Psoas muscle (tissue), 8 donors: ENCODE results near the gene DBF4B. TPM values are rescaled to one million over a fixed set of nuclear protein-coding genes. Genes with fewer than 3 reads are reported as not detected.
A peak's percentile ranks its signal among the peaks of the same experiment; 100 is the strongest.

Experiments used
- ATAC-seq, 4 donors: fragments of 200-7000 bp; cut with Tn5 transposase; one replicate each; pipeline ENCODE4 v1.9.1; 2020; ENCODE audit warnings: moderate library complexity in 3 of 4, mild to moderate bottlenecking in 2 of 4
- DNase-seq, 2 donors: peaks; one replicate each; pipeline ENCODE4 v3.0.0-alpha.2; 2020
- H3K27ac ChIP-seq: fragments of 200-600 bp; one replicate; pipeline ENCODE4 v1.8.0; 2022
- H3K27me3 ChIP-seq, 3 donors: fragments of 200-600 bp in 1 of 3; one replicate each; pipeline versions ENCODE4 v1.6.1 to v1.8.0; 2013 to 2022; ENCODE audit warnings: low read length in 2 of 3, mild to moderate bottlenecking in 2 of 3, moderate library complexity in 1 of 3; ENCODE audit not compliant: insufficient read depth in 3 of 3
- H3K36me3 ChIP-seq, 2 donors: fragments of 200-600 bp in 1 of 2; one replicate each; pipeline versions ENCODE4 v1.6.1 to v1.8.0; 2013 to 2022; ENCODE audit warnings: low read depth in 1 of 2, mild to moderate bottlenecking in 1 of 2, moderate library complexity in 1 of 2; ENCODE audit not compliant: insufficient read depth in 1 of 2
- H3K4me1 ChIP-seq: fragments of 200-600 bp; one replicate; pipeline ENCODE4 v1.8.0; 2022
- H3K4me3 ChIP-seq: fragments of 200-600 bp; one replicate; pipeline ENCODE4 v1.8.0; 2022; ENCODE audit warnings: mild to moderate bottlenecking
- H3K9me3 ChIP-seq: fragments of 200-600 bp; one replicate; pipeline ENCODE4 v1.8.0; 2022
- CTCF ChIP-seq: fragments of 200-600 bp; IDR thresholded peaks from one replicate; pipeline ENCODE4 v1.8.0; 2022; ENCODE audit warnings: antibody characterized with exemption
- WGBS, 3 donors: extraction: QIAGEN DNeasy Blood & Tissue Kit; methylation state at CpG; one replicate each; pipeline versions ENCODE4 v1.1.6 to v1.1.7; 2013; 5-methylcytosine and 5-hydroxymethylcytosine counted together
- intact Hi-C, 2 donors: fragments of 100-400 bp; cut with DNase I; formaldehyde crosslinking; loops; one replicate each; pipeline versions ENCODE4 v1.11.0 to v1.14.2; 2022
- polyA plus RNA-seq, 3 donors: library from polyadenylated mRNA; stranded (reverse); fragments of 200-250 nt; gene quantifications; one replicate each; pipeline ENCODE4 v1.2.3, GENCODE V29; 2013
- total RNA-seq, 4 donors: library from RNA; stranded (reverse); fragmentation: NEBNext Ultra II Directional in 2 of 4; extraction: Animal tissue kit (Norgen Biotek cat#: 25700) in 2 of 4; gene quantifications; one replicate each; pipeline versions ENCODE4 v1.2.1 to v1.2.4, GENCODE V29; 2021 to 2023
- donor health status: healthy with polysubstance abuse.
- donor health status: DM: no; HTN: no; CAD: no; lungs with moderate emphysema.
- donor health status: Bipolar disorder and iron deficiency.
- donor health status: healthy.
- donor health status: DM: yes; HTN: yes; CAD: no.
- donor health status: DM: no; HTN: no; CAD: no.
- donor health status: DM: no; HTN: no; CAD: no.
- donor health status: DM: yes; HTN: yes; CAD: no.

The DBF4B gene
- total and polyA plus RNA-seq, 7 donors, result 0.79 to 5.0 (median 3.2) TPM

DNA sequence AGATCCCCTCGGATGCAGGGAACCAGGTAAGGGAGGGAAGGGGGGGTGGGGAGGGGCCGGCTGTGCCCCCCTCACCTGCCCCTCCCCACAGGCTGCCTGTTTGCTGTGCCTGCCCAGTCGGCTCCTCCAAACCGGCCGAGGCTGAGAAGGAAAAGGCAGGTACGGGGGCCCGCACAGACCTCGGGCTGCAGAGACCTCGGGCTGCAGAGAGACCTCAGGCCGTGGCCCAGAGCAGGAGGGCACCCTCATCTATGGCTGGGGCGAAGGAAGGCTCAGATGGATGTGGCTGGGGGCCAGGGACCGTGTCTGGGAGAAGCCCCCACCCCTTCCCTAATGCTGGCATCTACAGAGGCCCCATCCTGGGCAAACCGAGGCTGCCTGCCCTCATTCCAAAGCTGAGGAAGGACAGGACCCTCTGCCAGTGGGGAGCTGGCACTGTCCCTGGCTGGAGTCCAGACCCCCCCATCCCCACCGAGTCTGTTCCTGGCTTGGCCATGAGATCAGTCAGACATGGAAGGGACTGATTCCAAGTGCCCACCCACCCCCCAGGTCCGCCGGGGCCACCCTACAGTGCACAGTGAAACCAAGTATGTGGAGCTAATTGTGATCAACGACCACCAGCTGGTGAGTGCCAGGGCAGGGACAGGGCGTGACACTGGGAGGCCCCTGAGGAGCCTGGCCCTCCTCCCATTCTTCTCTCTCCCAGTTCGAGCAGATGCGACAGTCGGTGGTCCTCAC is 64.0 kb downstream of the DBF4B start:
- TF ChIP-seq CTCF, result no peak
- no peaks in the 10 kb centered on the region for H3K9me3 ChIP-seq
- DNase-seq (no peak), ATAC-seq (no peak)
- WGBS, 3 donors, result 31 to 39% (median 38%) methylated on average over 18 to 21 of the region's 21 CpGs
- no peak overlapping the region for H3K4me3 ChIP-seq
- intact Hi-C loops, result loop anchor here in 1 of 2 donors (10.0 kb wide), 1 partner anchor 362 kb away; the partner anchor contains the start of genes ACBD4 and PLCD3
- peaks cover 9% of the 10 kb centered on the region for H3K4me1 ChIP-seq
- no peak overlapping the region for H3K27ac ChIP-seq
- H3K27me3 ChIP-seq, result peaks cover 0 to 19% (median 0%) of the 10 kb centered on the region in 3 donors
- no peaks in the 10 kb centered on the region for H3K36me3 ChIP-seq

- H3K36me3 ChIP-seq, result no peaks in the 10 kb centered on the region
- intact Hi-C loops, result loop anchor here in 1 of 2 donors (10.0 kb wide), 1 partner anchor 362 kb away; the partner anchor contains the start of genes ACBD4 and PLCD3
- peaks cover 0 to 20% (median 0%) of the 10 kb centered on the region in 3 donors for H3K27me3 ChIP-seq
- no peak for DNase-seq
- H3K27ac ChIP-seq, result no peak overlapping the region
- no peak for ATAC-seq
- H3K9me3 ChIP-seq, result no peaks in the 10 kb centered on the region
- 32 to 50% (median 49%) methylated on average over 6 of the region's 6 CpGs for WGBS, 3 donors
- no peak for TF ChIP-seq CTCF
- H3K4me3 ChIP-seq, result no peak overlapping the region
- H3K4me1 ChIP-seq, result peaks cover 9% of the 10 kb centered on the region
Observed at GRCh38 chr17:44773140-44773539, 64.7 kb downstream of the DBF4B start.

DNA sequence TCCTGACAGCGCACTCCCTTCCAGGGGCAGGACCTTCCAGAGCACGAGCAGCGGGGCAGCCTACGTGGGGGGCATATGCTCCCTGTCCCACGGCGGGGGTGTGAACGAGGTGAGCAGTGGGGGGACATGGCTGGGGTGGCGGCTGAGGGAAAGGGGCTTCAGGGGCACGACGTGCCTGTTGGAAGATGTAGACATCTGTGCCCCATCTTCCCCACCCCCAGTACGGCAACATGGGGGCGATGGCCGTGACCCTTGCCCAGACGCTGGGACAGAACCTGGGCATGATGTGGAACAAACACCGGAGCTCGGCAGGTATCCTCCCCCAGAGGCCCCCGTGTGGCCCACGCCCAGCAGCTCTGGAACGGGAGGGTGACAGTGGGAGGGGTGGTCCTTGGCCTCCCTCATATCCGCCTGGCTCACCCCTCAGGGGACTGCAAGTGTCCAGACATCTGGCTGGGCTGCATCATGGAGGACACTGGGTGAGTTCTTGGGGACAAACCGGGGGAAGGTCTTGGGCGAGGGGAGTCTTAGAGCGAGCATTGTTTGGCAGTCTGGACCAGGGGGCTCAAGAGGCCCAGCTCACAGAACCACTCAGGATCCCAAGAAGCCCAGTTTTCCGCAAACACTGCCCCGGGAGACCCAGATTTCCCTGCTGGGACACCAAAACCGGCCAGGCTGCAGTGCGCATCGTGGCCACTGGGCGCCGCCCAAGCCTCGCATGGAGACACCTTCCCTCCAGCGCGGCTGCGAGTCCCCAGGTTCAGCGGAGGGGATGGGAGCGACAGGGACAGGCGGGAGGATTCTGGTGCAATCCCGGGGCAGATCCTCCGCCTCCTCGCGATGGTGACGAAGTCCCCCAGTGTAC is 66.0 kb downstream of the DBF4B start:
- H3K4me3 ChIP-seq, result peak overlapping the region; percentile 66
- ATAC-seq, result peak; percentile 76 to 91 (median 86)
- H3K27ac ChIP-seq, result no peak overlapping the region
- intact Hi-C loops, result loop anchor here (1.0 to 10.0 kb wide), 6 partner anchors 90 to 360 kb away; partner anchors contain the start of genes PLCD3 (in 2 of the 2) and ACBD4 (in 1 of the 2)
- H3K27me3 ChIP-seq, result peaks cover 0 to 20% (median 0%) of the 10 kb centered on the region in 3 donors
- no peaks in the 10 kb centered on the region for H3K9me3 ChIP-seq
- WGBS, 3 donors, result 18 to 22% (median 20%) methylated on average over 36 to 42 of the region's 42 CpGs
- H3K4me1 ChIP-seq, result peaks cover 14% of the 10 kb centered on the region
- peak; percentile 99 for TF ChIP-seq CTCF
- peak; percentile 88 to 94 for DNase-seq
- H3K36me3 ChIP-seq, result no peaks in the 10 kb centered on the region

- Histone ChIP-seq H3K27me3 (peaks cover 0 to 20% (median 0%) of the 10 kb centered on the region in 3 donors), H3K36me3 (no peaks in the 10 kb centered on the region), H3K27ac (no peak overlapping the region), H3K9me3 (no peaks in the 10 kb centered on the region), H3K4me1 (peaks cover 14% of the 10 kb centered on the region), H3K4me3 (peak overlapping the region; percentile 66)
- intact Hi-C loops, result loop anchor here (1.0 to 10.0 kb wide), 6 partner anchors 90 to 360 kb away; partner anchors contain the start of genes PLCD3 (in 2 of the 2) and ACBD4 (in 1 of the 2)
- 0 to 1% (median 0%) methylated on average over 36 to 50 of the region's 50 CpGs for WGBS, 3 donors
- DNase-seq (peak; percentile 93 to 96), ATAC-seq (peak; percentile 93 to 96 (median 95))
- TF ChIP-seq CTCF, result no peak
Observed at GRCh38 chr17:44775136-44775837, 66.8 kb downstream of the DBF4B start.
